SIG-M5 (cell line): ENCODE results near the gene IL22RA1.

ENCODE experiments used
- DNase-seq: peaks from one replicate; lab custom pipeline; 2025; lab: John Stamatoyannopoulos, UW

IL22RA1 gene

DNA sequence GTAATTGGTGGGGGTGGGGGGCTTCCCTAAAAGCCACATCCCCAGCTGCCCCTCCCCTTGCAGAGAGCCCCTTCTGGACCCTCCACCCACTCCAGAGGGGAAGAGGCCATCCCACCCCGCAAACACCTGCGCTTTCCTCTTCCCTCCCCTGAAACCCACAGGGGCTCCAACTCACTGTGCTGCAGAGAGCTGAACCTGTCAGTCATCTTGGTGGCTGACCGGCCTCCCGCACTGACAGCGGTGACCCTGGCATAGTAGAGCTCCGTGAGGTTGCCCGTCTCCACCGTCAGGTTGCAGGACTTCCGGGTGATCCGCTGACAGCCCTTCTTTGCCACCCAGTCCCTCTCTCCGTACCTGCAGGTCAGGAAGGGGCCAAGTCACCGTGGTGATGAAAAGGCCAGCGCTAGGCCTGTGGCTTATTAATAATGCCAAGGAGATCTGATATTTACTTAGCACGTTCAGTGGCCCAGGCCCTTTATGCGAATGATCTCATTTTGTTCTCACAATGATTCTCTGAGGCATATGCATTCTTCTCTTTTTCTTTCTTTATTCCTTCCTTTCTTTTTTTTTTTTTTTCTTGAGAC is 5.9 kb downstream of the IL22RA1 start:
- no peak for DNase-seq

DNA sequence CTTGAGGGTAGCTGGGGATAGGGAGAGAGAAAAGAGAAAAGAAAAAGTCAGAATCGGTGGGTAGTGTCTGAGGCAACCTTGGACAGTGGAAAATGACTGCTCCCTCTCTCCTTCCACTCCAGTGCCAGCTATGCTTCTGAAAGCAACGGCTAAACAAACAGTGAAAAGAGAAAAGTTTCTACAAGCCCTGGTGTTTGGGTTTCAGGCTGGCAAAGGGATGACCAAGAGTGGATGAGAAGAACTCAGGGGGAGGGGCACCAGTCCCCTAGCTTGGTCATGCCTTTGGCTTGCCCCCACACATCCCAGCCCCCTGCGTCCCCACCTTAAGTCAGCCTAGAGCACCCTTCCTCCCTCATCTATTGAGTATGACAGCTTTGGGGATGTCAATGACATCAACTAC is 8.6 kb downstream of the IL22RA1 start:
- DNase-seq = no peak

DNA sequence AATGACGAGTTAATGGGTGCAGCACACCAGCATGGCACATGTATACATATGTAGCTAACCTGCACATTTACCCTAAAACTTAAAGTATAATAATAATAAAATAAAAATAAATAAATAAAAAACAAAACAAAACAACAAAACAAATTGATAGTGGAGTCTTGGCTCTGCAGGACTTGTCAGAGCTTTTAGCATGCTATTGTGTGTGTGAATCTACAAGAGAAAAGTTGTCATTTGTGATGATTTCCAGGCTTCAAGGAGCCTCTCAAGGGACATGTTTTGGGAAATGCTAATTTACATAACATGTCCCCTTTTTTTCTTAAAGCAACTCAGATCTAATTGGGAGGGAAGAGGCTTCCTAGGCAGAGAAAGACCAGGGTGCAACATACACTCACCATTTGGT is 9.1 kb downstream of the IL22RA1 start:
- no peak for DNase-seq

DNA sequence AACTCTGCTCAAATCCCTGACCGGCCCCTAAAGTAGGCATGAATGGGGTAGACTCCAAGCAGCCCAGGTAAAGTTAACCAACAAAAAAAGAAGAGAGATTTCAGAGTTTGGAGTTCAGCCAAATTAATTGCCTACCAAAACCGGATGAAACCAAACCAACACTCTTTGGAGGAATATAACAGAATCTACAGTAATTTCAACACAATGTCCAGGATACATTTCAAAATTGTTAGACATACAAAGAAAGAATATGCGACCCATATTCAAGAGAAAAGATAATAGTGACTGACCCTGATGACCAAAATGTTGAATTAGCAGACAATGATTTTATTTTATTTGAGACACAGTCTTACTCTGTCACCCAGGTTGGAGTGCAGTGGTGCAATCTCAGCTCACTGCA is 12.6 kb downstream of the IL22RA1 start:
- DNase-seq = no peak

- DNase-seq = no peak
Measured at GRCh38 chr1:24127801-24128363, 15.1 kb downstream of the IL22RA1 start.

- no peak for DNase-seq
Measured at GRCh38 chr1:24127134-24127800, 15.7 kb downstream of the IL22RA1 start.

DNA sequence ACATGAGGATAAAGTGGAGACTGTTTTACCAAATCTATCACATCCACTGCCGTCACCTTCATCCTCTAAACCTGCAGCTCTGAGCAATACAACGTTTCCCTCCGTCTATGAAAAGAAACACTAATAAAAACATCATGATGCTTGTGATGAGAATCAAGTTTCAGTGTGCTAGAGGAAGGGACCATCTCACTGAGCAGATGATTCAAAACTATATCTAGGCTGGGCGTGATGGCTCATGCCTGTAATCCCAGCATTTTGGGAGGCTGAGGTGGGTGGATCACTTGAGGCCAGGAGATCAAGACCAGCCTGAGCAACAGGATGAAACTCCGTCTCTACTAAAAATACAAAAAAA is 16.3 kb downstream of the IL22RA1 start:
- DNase-seq = no peak

DNA sequence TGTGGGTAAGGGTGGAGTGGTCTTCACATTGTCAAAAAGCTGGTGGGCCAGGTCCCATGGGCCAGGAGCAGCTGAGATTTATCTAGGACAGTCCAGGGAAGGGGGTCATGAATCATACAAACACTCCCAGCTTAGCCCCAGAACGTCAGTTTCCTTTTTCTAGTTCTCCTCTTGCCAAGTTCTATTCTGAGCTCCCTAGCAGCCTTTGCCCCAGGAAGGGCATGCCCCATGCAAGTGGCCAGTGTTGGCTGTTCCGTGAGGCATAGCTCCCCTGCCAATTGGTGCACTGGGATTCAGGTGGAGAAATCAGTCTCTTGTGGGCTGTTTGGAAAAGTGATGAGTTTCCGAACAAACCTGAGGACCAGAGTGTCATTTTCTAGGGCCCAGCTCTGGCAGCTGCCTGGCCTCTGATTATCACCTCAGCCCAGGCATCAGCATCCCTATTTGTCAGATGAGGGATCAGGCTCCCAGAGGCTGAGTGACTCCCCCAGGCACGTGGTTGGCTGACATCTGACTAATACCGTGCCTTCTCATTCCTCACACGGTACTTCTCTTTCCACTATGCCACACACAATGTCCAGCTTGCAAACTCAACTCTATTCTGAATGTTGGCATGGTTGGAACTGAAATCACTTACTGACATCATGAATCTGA is 16.8 kb downstream of the IL22RA1 start:
- DNase-seq = no peak

DNA sequence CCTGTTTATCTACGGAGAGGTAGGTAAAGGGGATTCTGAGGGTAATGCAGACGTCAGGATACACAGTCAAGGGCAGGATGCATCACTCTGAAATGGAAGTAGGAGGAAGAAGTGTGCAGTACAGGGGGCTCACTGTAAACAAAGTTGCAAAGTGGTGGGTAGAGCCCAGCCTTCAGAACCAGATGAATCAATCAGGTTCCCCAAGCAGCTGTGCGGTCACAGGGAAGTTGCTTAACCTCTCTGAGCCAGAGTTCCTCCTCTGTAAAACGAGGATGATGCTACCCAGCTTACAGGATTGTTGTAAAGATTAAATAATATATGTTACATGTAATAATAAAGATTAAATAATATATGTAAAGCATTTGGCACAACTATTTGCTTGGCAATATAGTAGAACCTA is 17.5 kb downstream of the IL22RA1 start:
- no peak for DNase-seq

- DNase-seq = no peak
Measured at GRCh38 chr1:24124980-24125379, 18.0 kb downstream of the IL22RA1 start.

DNA sequence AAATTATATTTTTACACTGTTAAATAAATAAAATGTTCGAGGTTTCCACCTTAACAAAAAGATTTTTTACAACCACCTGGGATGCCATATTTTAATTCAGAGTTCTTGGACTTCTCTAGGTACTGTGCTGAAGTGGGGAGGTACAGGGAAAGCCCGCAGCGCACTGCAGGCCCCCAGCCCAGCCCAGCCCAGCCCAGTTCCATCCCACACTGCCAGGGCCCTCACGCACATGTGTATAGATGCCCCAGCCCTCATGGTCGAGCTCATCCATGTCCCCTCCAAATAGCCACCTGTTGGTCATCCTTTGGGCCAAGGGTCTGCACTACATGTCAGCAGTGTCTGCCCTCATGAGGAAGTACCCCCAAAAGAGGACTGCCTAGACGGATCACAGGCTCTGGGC is 19.3 kb downstream of the IL22RA1 start:
- no peak for DNase-seq

DNA sequence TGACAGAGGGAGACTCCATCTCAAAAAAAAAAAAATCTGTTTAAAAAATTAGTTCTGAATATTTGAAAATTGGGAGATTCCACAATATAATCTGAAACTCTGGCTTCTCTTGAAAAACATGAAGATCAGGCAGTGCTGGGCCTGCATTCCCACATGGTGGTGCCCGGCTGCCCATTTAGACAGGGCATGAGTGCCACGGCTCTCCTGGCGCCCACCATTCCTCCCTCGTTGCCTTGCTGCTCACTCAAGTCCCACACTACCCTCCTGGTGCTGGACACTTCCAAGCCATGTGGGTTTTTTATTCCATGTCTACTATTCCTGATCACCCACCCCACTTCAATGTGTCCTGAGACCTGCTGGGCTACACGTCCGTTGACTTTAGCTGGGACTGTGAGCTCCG is 20.2 kb downstream of the IL22RA1 start:
- no peak for DNase-seq

DNA sequence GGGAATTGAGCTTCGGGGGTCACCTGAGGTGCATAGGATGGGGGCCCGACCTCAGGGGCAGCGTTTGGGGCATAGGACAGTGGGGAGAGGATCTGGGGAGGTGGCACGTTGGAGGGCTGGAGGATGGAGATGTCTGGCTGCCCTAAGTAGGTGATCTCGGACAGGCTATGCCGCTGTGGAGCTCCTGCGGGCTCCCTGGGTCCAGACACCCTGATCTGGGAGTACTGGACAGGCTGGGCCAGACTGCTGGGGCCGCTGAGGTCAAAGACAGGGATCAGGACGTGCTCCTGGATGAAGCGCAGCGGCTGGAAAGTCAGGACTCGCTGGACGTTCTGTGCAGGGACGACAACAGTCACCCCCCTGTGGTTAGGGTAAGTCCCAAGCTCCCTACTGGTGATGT is 21.5 kb downstream of the IL22RA1 start:
- DNase-seq = no peak

- no peak for DNase-seq
Measured at GRCh38 chr1:24120965-24121364, 22.0 kb downstream of the IL22RA1 start.

GRCh38 chr1:24119859-24120756 is 22.8 kb downstream of the IL22RA1 start:
- no peak for DNase-seq

- no peak for DNase-seq
Measured at GRCh38 chr1:24119489-24119858, 23.5 kb downstream of the IL22RA1 start.

DNA sequence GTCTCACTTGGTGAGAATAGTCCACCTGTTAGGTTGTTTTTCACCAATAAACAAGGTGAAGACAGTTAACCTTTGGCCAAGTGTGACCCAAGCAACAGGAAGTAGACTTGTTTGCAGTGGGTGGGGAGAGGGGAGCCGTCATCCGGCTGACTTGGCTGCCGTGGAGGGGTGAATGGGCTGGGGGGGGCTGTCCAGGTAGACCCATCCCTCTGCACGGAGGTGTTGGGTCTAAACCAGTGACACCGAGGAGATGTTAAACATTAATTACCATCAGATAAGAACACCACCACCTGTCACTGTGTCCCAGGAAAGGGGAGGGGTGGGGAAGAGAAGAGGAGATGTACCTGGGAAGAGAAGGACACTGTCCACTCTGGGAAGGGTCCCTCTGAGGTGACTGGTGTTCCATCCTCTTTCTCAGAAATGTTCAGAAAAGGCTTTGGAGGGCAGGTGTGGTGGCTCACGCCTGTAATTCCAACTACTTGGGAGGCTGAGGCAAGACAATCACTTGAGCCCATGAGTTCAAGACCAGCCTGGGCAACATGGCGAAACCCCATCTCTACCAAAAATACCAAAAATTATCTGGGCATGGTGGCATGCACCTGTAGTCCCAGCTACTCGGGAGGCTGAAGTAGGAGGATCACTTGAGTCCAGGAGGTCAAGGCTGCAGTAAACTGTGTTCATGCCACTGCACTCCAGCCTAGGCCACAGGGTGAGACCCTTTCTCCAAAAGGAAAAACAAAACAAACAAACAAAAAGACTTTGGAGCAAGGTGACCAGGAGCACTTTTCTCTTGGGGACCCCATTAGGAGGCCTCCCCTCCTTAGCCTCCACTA is 24.3 kb downstream of the IL22RA1 start:
- no peak for DNase-seq

GRCh38 chr1:24117722-24118409 is 25.1 kb downstream of the IL22RA1 start:
- DNase-seq = no peak

DNA sequence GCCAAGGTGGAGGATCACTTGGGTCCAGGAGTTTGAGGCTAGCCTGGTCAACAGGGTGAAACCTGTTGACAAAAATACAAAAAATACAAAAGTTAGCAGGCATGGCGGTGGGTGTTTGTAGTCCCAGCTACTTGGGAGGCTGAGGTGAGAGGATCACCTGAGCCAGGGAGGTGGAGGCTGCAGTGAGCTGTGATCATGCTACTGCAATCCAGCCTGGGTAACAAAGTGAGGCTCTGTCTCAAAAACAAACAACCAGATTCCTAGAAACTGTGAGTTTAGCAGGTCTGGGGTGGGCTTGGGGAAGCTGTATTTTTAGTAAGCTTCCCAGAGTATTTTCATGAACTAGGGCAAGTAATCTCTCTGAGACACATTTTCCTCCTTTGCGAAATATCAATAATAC is 25.8 kb downstream of the IL22RA1 start:
- DNase-seq = no peak

- DNase-seq = no peak
Measured at GRCh38 chr1:24114753-24115152, 28.2 kb downstream of the IL22RA1 start.

DNA sequence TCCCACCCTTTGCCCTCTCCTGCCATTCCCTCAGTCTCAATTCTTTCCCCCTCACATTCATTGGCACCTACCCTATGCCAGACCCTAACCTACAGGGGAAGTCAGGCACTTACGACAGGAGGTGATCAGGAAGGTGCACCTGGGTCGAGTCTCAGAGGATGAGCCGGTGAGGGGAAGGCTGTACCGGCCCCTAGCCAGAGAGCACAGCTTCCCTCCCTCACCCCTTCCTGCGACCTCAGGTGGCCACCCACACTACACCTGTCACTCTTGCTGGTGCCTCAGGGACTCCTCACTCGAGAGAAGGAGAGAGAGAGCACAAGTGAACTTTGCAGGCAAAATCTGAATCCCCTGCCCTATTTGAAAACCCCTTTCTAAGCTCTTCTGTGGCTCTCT is 29.3 kb downstream of the IL22RA1 start:
- DNase-seq = no peak
